ENCODE results near the gene PRPF6.

Gene PRPF6

GRCh38 chr20:64049878-64050260, 68.9 kb downstream of the PRPF6 start:
- no peak for FAIRE-seq

GRCh38 chr20:64050261-64051032, 69.5 kb downstream of the PRPF6 start:
- FAIRE-seq = no peak

GRCh38 chr20:64051033-64051452, 70.1 kb downstream of the PRPF6 start:
- FAIRE-seq = no peak

- FAIRE-seq = no peak
These were observed 70.8 kb downstream of the PRPF6 start for GRCh38 chr20:64051561-64052325.

GRCh38 chr20:64052326-64052722, 71.4 kb downstream of the PRPF6 start:
- FAIRE-seq = no peak

- no peak for FAIRE-seq
These were observed 72.3 kb downstream of the PRPF6 start for GRCh38 chr20:64052987-64053840.

GRCh38 chr20:64053841-64054661, 73.1 kb downstream of the PRPF6 start:
- FAIRE-seq = no peak

GRCh38 chr20:64055396-64055892, 74.5 kb downstream of the PRPF6 start:
- FAIRE-seq = no peak

- FAIRE-seq = no peak
These were observed 75.1 kb downstream of the PRPF6 start for GRCh38 chr20:64055893-64056638.

- no peak for FAIRE-seq
These were observed 75.6 kb downstream of the PRPF6 start for GRCh38 chr20:64056639-64056888.

- no peak for FAIRE-seq
These were observed 76.1 kb downstream of the PRPF6 start for GRCh38 chr20:64056889-64057627.

- FAIRE-seq = no peak
These were observed 76.9 kb downstream of the PRPF6 start for GRCh38 chr20:64057628-64058498.

- no peak for FAIRE-seq
These were observed 77.6 kb downstream of the PRPF6 start for GRCh38 chr20:64058536-64058935.

GRCh38 chr20:64062276-64062595, 81.3 kb downstream of the PRPF6 start:
- FAIRE-seq = no peak

- FAIRE-seq = no peak
These were observed 81.9 kb downstream of the PRPF6 start, which contains the start of gene TCEA2 for GRCh38 chr20:64062596-64063388. Gene TCEA2 (plus strand): TSS chr20:64063198. CDS start chr20:64063313, 115 bp downstream.

- no peak for FAIRE-seq
These were observed 82.6 kb downstream of the PRPF6 start for GRCh38 chr20:64063389-64064144.

GRCh38 chr20:64064145-64064698, 83.3 kb downstream of the PRPF6 start:
- FAIRE-seq = no peak
